Embryonic facial prominence (tissue), 1 donor: ENCODE results near the gene CTDP1.

Source experiments
- DNase-seq: peaks from one replicate; pipeline ENCODE4 v3.0.0-alpha.2; 2016; ENCODE audit errors: extremely low spot score

CTDP1 gene

DNA sequence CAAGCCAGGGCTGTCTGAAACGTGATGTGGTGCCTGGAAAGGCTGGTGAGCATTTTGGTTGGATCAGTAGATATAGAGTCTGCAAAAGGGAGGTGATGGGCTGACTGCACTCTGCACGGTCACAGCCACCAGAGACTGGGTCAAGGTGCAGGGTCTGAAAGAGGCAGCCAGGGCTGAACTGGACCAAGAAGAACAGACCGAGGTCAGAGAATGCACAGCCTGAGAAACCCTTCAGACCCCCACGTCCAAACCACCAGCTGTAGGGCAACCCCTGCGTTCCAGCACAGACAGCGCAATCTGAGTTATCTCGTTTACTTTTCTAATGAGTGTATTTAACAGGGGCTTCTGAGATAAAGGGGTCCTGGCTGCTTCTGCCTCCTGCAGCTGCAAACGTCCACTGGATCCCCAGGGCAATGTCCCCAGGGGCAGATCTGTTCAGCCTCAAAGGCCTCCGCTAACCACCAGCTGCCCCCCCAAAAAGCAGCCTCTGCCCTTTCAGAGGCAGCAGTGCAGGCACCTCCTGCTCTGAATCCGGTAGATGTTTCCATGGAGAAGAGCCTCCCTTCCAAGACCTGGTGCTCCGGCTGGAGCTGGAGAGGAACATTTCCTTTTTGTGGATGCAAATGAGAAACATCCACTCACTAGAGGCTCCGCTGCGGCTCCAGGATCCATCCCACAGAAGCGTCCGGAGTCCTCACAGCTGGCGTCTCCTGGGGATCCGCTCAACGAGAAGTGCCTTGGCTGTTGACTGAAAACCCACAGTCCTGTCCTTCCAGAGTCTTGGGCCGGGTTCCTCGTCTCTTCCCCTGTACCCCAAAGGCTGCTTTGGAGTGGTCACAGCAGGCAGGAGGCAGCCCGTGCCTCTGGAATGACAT, 117.2 kb downstream of the CTDP1 start:
- no peak for DNase-seq

DNA sequence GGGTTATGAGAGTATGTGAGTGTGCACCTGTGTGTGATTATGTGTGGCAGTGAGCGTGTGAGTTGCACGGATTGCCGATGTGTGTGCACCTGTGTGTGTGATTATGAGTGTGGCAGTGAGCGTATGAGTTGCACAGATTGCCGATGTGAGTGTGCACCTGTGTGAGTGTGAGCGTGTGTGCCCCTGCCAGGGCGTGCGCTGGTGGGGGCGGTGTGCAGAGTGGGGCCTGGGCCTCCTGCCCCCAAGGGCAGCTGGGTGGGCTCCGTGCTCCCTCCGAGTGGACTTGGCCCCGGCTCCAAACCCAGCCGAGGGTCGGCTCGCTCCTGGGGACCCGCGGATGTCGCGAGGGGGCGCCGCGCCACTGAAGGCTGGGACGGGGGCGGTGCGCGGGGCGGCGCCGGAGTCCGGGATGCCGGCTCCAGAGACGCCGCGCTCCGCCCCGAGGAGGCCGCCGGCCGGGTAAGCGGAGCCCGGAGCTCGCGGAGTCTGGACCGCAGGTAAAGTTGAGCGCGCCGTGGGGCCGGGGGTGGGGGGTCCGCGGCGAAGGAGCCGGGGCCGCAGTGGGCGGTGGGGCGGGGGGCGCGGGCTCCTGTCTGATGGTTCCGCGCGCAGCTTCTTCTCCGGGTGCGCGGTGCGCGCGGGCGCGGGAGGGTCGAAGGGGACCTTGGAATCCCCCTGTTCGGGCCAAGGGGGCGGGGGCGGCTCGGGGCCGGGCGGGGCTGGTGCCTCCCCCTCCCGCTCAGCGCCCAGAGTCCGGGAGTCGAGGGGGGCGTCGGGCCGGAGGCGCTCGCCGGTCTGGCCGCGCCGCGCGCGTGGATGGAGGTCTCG, 118.1 kb downstream of the CTDP1 start, which contains the start of gene KCNG2:
Gene KCNG2 (plus strand): TSS at position 421 of the 828 bp plus-strand sequence. CDS start 65,730 bp downstream, outside the sequence.
- DNase-seq = no peak

- DNase-seq = no peak
Measured at GRCh38 chr18:79798346-79798998, 118.9 kb downstream of the CTDP1 start.

- no peak for DNase-seq
Measured at GRCh38 chr18:79798999-79799370, 119.4 kb downstream of the CTDP1 start.

DNA sequence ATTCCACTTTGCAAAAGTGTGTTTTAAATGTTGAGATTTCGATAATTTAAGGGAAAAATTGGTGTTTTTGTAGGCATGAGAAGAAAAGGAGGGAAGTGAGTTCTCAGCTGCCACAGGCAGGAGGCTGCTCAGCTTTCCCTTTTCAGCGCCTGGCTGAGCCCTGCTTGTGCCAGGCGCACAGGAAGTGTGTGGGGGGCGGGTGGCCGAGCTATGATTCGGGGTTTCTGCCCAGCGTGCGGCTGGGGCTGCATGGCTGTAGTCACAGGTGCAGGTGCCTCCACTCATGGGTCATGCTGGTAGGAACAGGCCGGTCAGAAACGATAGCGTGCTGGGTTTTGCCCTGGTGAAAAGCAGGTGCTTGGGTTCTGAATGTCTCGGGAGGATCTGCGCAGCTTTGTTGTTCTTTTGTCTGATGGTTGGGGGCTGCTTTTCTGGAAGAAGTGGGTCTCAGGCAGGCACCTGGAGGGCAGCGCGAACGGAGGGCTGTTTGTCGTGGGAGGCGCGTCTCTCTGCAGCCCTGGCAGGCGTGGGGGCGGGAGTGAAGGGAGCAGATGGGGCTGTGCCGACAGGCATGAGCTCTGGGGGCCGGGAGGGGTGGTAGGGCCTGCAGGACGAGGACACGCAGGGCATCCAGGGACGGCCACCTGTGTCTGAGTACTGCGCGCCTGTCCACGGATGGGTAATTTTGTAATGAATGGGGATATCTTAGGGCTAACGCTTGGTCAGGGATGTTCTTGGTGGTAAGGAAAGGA, 120.2 kb downstream of the CTDP1 start:
- no peak for DNase-seq

DNA sequence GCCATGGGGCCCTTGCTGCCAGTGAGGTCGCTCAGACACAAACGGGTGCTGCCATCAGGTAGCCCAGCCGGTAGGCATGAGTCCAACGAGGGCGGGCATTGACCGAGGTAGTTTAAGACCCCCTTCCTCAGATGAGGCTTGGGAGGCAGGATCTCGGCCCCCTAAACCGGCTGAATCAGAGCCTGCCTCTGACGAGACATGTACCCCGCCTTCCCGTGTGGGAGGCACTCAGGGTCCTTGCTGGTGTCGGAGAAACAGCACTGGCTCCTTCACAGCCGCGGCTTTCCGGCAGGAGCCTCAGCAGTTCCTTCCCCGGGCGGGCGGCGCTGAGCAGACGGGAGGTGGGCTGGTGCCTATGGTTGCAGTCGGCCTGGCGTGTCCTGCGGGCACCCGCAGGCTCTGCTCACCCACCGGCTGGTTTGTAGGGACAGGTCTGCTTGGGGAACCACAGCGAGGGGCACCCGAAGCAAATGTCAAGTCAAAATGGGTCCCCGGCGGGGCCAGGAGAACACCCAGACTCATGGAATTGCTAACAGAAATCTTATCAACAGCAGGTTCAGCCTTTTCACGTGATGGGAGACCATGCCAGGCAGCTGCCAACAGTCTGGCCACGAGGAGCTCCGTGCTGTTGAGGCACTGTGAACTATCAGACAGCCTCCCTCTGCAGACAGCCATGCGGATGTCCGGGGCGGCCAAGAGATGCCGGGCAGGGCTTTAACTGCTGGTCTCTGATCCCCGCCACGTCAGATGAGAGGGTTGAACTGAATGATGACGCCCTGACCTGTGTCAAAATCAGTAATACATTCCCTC, 121.0 kb downstream of the CTDP1 start:
- DNase-seq = no peak

DNA sequence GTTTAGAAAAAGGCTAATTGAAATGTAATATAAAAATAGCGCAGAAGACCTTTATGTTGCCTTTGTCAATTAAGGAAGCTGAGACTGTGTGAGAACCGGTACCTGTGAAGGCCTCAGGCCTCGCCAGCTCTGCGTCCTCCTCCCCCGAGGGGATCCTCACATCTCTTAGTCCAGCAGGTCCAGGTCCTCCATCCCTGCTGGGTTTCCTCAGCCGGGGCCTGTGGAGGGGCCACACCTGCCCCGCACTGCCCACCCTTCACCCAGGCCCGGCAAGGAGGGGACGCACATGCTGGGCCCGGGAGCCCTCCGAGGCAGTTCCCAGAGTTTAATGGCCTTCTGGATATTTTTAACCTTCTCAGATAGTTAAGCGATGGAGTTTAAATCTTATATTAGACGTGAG, 121.6 kb downstream of the CTDP1 start:
- DNase-seq = no peak

- DNase-seq = no peak
Measured at GRCh38 chr18:79801641-79802040, 122.0 kb downstream of the CTDP1 start.

- no peak for DNase-seq
Measured at GRCh38 chr18:79802298-79802697, 122.7 kb downstream of the CTDP1 start.

DNA sequence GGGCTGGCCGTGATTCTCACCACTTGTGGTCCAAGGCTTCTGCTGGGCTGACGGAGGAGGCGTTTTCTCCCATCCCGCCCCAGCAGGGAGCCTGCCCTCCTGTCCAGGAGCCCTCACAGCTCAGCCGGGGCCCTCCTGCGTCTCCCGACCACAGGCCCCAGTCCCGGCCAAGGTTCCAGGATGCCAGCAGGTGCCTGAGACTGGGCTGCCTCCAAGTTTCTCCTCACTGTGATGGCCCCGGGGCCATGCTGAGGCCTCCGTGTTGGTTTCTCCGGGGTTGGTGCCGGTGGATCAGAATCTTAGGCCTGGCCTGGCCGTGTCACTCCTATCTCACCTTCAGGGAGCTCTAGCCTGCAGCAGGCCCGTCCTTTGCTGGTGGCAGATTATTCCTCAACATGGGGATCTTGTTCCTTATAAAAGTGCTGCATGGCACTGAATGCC, 124.0 kb downstream of the CTDP1 start:
- no peak for DNase-seq
